HepG2 (cell line): Measurements from ENCODE around the gene FGD5. TPM values are rescaled to one million over a fixed set of nuclear protein-coding genes. Genes with fewer than 3 reads are reported as not detected.
A peak's percentile ranks its signal among the peaks of the same experiment; 100 is the strongest.

Experiments
- ATAC-seq: fragments of 200-7000 bp; cut with Tn5 transposase; 3 replicates; pipeline ENCODE4 v1.9.1; 2020; ENCODE audit warnings: mild to moderate bottlenecking, moderate library complexity
- BruUV-seq: library from RNA; stranded (reverse); fragments of 400-500 nt; replicated peaks from 2 replicates; lab custom pipeline; 2021; lab: Mats Ljungman, UMichigan
- CTCF ChIA-PET: fragments of 300-600 bp; formaldehyde crosslinking; extraction: SDS; loops from one replicate; lab custom pipeline; 2021; ENCODE audit warnings: low total read pairs, inconsistent platforms, low intra/inter-chr PET ratio; lab: Yijun Ruan, JAX
- POLR2A ChIA-PET: fragments of 350-600 bp; sonication (Branson Sonifier 250); formaldehyde crosslinking; loops from one replicate; lab custom pipeline; 2020; ENCODE audit warnings: antibody characterized with exemption, inconsistent platforms; lab: Yijun Ruan, JAX
- DNase-seq: peaks from one replicate; pipeline ENCODE4 v3.0.0-alpha.2; 2015; ENCODE audit warnings: low spot score
- FAIRE-seq: peaks from 3 replicates; lab custom pipeline; 2011; peaks lifted over from hg19 to GRCh38; lab: Jason Lieb, UNC
- H2AFZ ChIP-seq: one replicate; pipeline ENCODE4 v1.6.1; 2011; ENCODE audit warnings: low read length, inconsistent platforms
- H3K27ac ChIP-seq: fragments of 300-600 bp; 3 replicates; pipeline ENCODE4 v1.8.0; 2011; ENCODE audit warnings: mixed run types, mild to moderate bottlenecking, mixed read lengths, low read length, inconsistent platforms; ENCODE audit not compliant: insufficient read depth; ENCODE audit errors: extremely low read length
- H3K27me3 ChIP-seq, 2 experiments: fragments of 200-600 bp in 1 of 2; 2 replicates in 1 of 2; 3 replicates in 1 of 2; pipeline versions ENCODE4 v1.6.0 to v1.8.0; 2011; ENCODE audit warnings: low read length in 2 of 2, mild to moderate bottlenecking in 2 of 2, moderate library complexity in 2 of 2, inconsistent platforms in 1 of 2; ENCODE audit not compliant: insufficient read depth in 2 of 2, control insufficient read depth in 1 of 2
- H3K36me3 ChIP-seq, 2 experiments: fragments of 200-600 bp in 1 of 2; replicated peaks in 1 of 2; 2 replicates in 1 of 2; 3 replicates in 1 of 2; pipeline versions ENCODE4 v1.5.1 to v1.8.0; 2011; ENCODE audit warnings: low read length in 2 of 2, inconsistent platforms in 1 of 2; ENCODE audit not compliant: insufficient read depth in 2 of 2, control insufficient read depth in 1 of 2
- H3K4me1 ChIP-seq: 2 replicates; pipeline ENCODE4 v1.5.1; 2012; ENCODE audit warnings: low read length, inconsistent platforms; ENCODE audit not compliant: insufficient read depth
- H3K4me2 ChIP-seq: 2 replicates; pipeline ENCODE4 v1.6.0; 2011; ENCODE audit warnings: low read depth, low read length, inconsistent platforms
- H3K4me3 ChIP-seq, 3 experiments: fragments of 200-600 bp in 1 of 3; sonication (generic), shearing (Covaris generic) in 1 of 3; replicated peaks in 1 of 3; 2 replicates each; pipeline ENCODE4 v1.5.1; 2011 to 2016; ENCODE audit warnings: low read length in 3 of 3, inconsistent platforms in 2 of 3, low read depth in 2 of 3, mild to moderate bottlenecking in 2 of 3, control low read depth in 1 of 3, mixed read lengths in 1 of 3; ENCODE audit not compliant: insufficient read depth in 1 of 3
- H3K79me2 ChIP-seq: one replicate; pipeline ENCODE4 v1.6.1; 2011; ENCODE audit warnings: low read length, inconsistent platforms; ENCODE audit not compliant: insufficient read depth
- H3K9ac ChIP-seq: 2 replicates; pipeline ENCODE4 v1.6.0; 2011; ENCODE audit warnings: mild to moderate bottlenecking, low read depth, low read length, inconsistent platforms; ENCODE audit not compliant: insufficient read depth
- H3K9me3 ChIP-seq: 2 replicates; pipeline ENCODE4 v1.5.1; 2012; ENCODE audit warnings: mild to moderate bottlenecking, low read length
- H4K20me1 ChIP-seq: 2 replicates; pipeline ENCODE4 v1.6.0; 2011; ENCODE audit warnings: inconsistent platforms, mild to moderate bottlenecking, low read length, moderate library complexity; ENCODE audit not compliant: insufficient read depth
- HNRNPH1 ChIP-seq: fragments of 200-400 bp; formaldehyde crosslinking; optimal IDR thresholded peaks from 2 replicates; pipeline ENCODE3; 2017; ENCODE audit warnings: mild to moderate bottlenecking, low read depth, low read length
- KAT7 ChIP-seq: IDR thresholded peaks from 2 replicates; pipeline ENCODE4 v1.6.1; 2018; ENCODE audit warnings: borderline replicate concordance, missing compliant biosample characterization
- MIER3 ChIP-seq: IDR thresholded peaks from 2 replicates; pipeline ENCODE4 v1.6.1; 2016; ENCODE audit warnings: missing compliant biosample characterization, borderline replicate concordance
- SCMH1 ChIP-seq: sonication (generic); formaldehyde crosslinking; IDR thresholded peaks from 2 replicates; pipeline ENCODE4 v1.9.0; 2021; ENCODE audit warnings: missing genetic modification reagents, mild to moderate bottlenecking, borderline replicate concordance
- ZNF317 ChIP-seq: sonication (generic); formaldehyde crosslinking; IDR thresholded peaks from 2 replicates; pipeline ENCODE4 v1.5.0; 2020; ENCODE audit warnings: mild to moderate bottlenecking, missing genetic modification reagents
- WGBS: methylation state at CpG from one replicate; pipeline ENCODE4 v1.1.6; 2017; ENCODE audit warnings: low lambda C conversion rate; 5-methylcytosine and 5-hydroxymethylcytosine counted together
- in situ Hi-C: cut with HindIII; loops from 2 replicates; pipeline ENCODE4 v1.10.0; 2017; ENCODE audit warnings: low pct_unique_long_range_greater_than_20kb; ENCODE audit not compliant: extremely low pct_ligation_motif_present
- intact Hi-C: fragments of 100-400 bp; cut with micrococcal nuclease; formaldehyde crosslinking; loops from one replicate; pipeline ENCODE4 v1.10.0; 2022; ENCODE audit not compliant: unreplicated experiment
- polyA plus RNA-seq, 8 experiments: library from polyadenylated mRNA; depleted of rRNA in 3 of 8; stranded (reverse) in 7 of 8; unstranded in 1 of 8; fragments of >200 nt; fragmentation: Illumina TruSeq in 4 of 8; extraction: Trizol in 4 of 8; gene quantifications; 2 replicates each; pipeline versions ENCODE4 v1.2.1 to v1.2.3, GENCODE V29; 2011 to 2016; ENCODE audit warnings: low read depth in 4 of 8, missing spikeins in 1 of 8, mixed read lengths in 1 of 8; ENCODE audit not compliant: insufficient read depth in 1 of 8
- total RNA-seq, 5 experiments: library from RNA; depleted of rRNA; stranded (reverse); fragments of >200 nt; fragmentation: Illumina TruSeq; extraction: Trizol; gene quantifications; 2 replicates each; pipeline ENCODE4 v1.2.3, GENCODE V29; 2016; ENCODE audit warnings: low read depth in 1 of 5
- TF ChIP-seq, protein P1 (sequence below): sonication (generic); formaldehyde crosslinking; IDR thresholded peaks from one replicate; pipeline ENCODE4 v1.5.1; 2020; ENCODE audit warnings: mild to moderate bottlenecking, missing genetic modification reagents; ENCODE audit errors: not compliant biosample characterization

The FGD5 gene
- total and polyA plus RNA-seq, 2 of the 13 experiments (the other 11 are each of a cell fraction or from before 2014, with no cell fraction given): 0.17 TPM; not detected in 1

DNA sequence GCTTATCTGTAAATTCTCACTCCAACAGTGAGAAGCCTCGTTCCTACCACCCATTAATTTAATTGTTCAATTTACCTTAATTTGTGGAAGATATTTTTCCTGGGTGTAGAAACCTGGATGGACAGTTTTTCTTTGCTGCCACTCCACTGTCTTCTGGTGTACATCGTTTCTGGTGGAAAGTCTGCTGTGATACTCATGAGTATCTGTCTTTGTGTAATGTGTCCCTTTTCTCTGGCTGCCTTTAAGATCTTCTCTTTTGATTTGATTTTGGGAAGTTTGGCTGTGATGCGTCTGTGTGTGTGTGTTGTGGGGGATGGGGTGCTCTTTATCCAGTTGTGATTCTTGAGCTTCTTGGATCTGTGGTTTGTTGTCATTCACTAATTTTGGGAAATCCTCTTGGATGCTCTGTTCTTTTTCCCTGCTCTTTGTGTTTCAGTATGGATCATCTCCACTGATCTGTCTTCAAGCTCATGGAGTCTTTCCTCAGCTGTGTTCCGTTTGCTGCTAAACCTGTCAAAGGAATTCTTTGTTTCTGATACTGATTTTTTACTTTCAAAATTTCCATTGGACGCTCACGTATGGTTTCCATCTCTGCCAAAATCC lies 86.4 kb downstream of the FGD5 start:
- TF ChIP-seq HNRNPH1: no peak
- peak; percentile 99 for TF ChIP-seq ZNF317 (CRISPR knock-in tag)
- Histone ChIP-seq H3K27me3 (peaks cover 0 to 4% of the 10 kb centered on the region in 2 experiments; a peak in 2 of 5 replicates), H3K4me2 (no peak overlapping the region), H3K27ac (no peak overlapping the region), H2AFZ (no peak overlapping the region), H3K4me3 (no peak overlapping the region), H4K20me1 (no peaks in the 10 kb centered on the region), H3K79me2 (no peaks in the 10 kb centered on the region), H3K9me3 (peaks cover 9% of the 10 kb centered on the region; the same call in 1 of the 2 replicates), H3K36me3 (no peaks in the 10 kb centered on the region), H3K9ac (no peak overlapping the region), H3K4me1 (peaks cover 16% of the 10 kb centered on the region)
- in situ Hi-C loops (no loop called here), intact Hi-C loops (no loop called here)
- DNase-seq: no peak
- POLR2A ChIA-PET: no interaction called here
- no peak for FAIRE-seq
- no TSS peak for BruUV-seq
- ATAC-seq: no peak
- 34% methylated on average over 6 of the region's 6 CpGs for WGBS
- CTCF ChIA-PET: no interaction called here

GRCh38 chr3:14906355-14906971 lies 87.7 kb downstream of the FGD5 start:
- in situ Hi-C loops: no loop called here
- DNase-seq (no peak), ATAC-seq (no peak), FAIRE-seq (no peak)
- ChIA-PET POLR2A (no interaction called here), CTCF (no interaction called here)
- H3K27ac ChIP-seq: no peak overlapping the region
- BruUV-seq: no TSS peak
- peaks cover 3% of the 10 kb centered on the region for H3K4me1 ChIP-seq
- H3K4me2 ChIP-seq: no peak overlapping the region
- WGBS: 27% methylated on average over 9 of the region's 11 CpGs
- intact Hi-C loops: no loop called here
- peaks cover 0 to 4% of the 10 kb centered on the region in 2 experiments; a peak in 2 of 5 replicates for H3K27me3 ChIP-seq
- peaks cover 9% of the 10 kb centered on the region; the same call in 1 of the 2 replicates for H3K9me3 ChIP-seq
- H3K4me3 ChIP-seq: no peak overlapping the region
- H4K20me1 ChIP-seq: no peaks in the 10 kb centered on the region
- no peaks in the 10 kb centered on the region for H3K79me2 ChIP-seq
- no peaks in the 10 kb centered on the region for H3K36me3 ChIP-seq
- H2AFZ ChIP-seq: no peak overlapping the region
- H3K9ac ChIP-seq: no peak overlapping the region
- TF ChIP-seq MIER3 (CRISPR knock-in tag) (no peak), KAT7 (CRISPR knock-in tag) (no peak), SCMH1 (no peak)
- TF ChIP-seq, protein P1, sequence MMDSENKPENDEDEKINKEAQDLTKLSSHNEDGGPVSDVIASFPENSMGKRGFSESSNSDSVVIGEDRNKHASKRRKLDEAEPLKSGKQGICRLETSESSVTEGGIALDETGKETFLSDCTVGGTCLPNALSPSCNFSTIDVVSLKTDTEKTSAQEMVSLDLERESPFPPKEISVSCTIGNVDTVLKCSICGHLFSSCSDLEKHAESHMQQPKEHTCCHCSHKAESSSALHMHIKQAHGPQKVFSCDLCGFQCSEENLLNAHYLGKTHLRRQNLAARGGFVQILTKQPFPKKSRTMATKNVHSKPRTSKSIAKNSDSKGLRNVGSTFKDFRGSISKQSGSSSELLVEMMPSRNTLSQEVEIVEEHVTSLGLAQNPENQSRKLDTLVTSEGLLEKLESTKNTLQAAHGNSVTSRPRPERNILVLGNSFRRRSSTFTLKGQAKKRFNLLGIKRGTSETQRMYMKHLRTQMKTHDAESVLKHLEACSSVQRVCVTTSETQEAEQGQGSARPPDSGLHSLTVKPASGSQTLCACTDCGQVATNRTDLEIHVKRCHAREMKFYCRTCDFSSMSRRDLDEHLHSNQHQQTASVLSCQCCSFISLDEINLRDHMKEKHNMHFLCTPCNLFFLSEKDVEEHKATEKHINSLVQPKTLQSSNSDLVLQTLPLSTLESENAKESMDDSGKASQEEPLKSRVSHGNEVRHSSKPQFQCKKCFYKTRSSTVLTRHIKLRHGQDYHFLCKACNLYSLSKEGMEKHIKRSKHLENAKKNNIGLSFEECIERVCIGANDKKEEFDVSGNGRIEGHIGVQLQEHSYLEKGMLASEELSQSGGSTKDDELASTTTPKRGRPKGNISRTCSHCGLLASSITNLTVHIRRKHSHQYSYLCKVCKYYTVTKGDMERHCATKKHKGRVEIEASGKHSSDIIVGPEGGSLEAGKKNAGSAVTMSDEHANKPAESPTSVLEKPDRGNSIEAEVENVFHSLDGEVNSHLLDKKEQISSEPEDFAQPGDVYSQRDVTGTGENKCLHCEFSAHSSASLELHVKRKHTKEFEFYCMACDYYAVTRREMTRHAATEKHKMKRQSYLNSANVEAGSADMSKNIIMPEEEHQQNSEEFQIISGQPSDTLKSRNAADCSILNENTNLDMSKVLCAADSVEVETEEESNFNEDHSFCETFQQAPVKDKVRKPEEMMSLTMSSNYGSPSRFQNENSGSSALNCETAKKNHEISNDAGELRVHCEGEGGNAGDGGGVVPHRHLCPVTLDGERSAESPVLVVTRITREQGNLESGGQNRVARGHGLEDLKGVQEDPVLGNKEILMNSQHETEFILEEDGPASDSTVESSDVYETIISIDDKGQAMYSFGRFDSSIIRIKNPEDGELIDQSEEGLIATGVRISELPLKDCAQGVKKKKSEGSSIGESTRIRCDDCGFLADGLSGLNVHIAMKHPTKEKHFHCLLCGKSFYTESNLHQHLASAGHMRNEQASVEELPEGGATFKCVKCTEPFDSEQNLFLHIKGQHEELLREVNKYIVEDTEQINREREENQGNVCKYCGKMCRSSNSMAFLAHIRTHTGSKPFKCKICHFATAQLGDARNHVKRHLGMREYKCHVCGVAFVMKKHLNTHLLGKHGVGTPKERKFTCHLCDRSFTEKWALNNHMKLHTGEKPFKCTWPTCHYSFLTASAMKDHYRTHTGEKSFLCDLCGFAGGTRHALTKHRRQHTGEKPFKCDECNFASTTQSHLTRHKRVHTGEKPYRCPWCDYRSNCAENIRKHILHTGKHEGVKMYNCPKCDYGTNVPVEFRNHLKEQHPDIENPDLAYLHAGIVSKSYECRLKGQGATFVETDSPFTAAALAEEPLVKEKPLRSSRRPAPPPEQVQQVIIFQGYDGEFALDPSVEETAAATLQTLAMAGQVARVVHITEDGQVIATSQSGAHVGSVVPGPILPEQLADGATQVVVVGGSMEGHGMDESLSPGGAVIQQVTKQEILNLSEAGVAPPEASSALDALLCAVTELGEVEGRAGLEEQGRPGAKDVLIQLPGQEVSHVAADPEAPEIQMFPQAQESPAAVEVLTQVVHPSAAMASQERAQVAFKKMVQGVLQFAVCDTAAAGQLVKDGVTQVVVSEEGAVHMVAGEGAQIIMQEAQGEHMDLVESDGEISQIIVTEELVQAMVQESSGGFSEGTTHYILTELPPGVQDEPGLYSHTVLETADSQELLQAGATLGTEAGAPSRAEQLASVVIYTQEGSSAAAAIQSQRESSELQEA (CRISPR knock-in tag): no peak
